Amygdala (tissue), 56 donors: Measurements from ENCODE around the gene ROBO3.
A peak's percentile ranks its signal among the peaks of the same experiment; 100 is the strongest.

Source experiments
- DNase-seq, 56 donors: peaks; one replicate each; lab custom pipeline; 2025; lab: John Stamatoyannopoulos, UW

ROBO3 gene

DNA sequence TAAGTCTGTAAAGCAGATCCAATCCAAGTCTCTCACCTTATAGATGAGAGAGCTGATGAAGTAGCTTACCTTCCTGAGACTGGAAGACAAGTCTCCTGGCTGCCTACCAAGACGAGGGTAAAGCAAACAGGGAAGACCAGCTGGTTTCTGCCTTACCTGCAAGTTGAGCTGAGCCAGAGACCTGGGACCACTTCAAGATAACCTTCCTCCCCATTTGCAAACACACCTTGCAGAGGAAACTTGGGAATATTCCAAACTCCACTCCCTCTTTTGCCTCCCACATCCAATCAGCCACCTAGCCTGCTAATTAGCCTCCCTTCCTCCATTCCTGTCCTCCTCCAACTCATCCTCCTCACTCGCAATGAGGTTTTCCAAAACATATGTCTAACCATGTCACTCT, 23.4 kb upstream of the ROBO3 start:
- no peak for DNase-seq

DNA sequence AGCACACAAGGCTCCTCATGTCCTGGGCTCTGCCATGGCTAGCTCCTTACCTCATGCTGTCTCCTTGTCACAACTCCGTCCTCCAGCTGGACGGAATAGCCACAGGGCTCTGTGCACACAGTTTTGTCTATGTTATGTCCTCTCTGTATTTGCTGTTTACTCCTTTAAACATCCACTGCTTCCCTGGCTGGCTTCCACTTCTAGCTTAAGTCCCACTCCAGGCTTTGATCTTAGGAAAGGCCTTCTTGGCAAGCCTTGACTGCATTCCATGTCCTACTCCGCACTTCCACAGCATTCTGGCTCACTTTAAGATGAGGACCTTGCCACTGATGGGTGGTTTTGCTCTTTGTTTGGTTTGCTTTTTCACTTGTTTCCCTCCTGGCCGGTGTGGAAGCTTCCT, 22.9 kb upstream of the ROBO3 start:
- no peak for DNase-seq

DNA sequence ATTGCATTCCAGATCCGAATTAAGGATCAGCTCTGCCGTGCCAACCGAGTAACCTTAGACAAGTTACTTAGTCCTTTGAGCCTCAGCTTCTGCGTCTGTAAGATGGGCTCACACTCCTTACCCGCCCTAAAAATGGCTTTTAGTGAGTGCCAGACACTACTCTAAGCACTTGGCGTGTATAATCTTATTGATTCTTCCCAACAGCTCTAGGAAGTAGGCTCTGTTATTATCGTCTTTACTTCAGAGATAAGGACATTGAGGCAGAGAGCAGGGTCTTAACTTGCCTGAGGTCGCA, 21.7 kb upstream of the ROBO3 start:
- no peak for DNase-seq

DNA sequence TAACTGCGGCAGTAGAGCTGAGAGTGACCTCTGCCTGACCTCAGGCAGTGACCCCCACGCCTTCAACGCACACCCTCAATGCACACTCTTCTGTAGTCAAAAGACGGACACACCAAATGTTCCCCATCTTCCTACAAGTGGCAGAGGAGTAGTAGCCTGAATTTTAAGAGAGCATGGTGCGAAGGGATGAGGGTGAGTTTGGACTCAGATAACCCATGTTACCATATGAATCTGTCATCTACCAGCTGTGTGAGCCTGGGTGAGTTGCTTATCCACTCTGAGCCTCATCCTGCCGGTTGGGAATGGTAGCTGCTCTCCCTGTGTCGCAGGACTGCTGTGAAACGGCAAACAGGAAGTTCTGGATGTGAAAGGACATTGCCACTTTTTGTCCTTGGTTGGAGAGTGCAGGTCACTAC, 20.6 kb upstream of the ROBO3 start:
- no peak for DNase-seq

DNA sequence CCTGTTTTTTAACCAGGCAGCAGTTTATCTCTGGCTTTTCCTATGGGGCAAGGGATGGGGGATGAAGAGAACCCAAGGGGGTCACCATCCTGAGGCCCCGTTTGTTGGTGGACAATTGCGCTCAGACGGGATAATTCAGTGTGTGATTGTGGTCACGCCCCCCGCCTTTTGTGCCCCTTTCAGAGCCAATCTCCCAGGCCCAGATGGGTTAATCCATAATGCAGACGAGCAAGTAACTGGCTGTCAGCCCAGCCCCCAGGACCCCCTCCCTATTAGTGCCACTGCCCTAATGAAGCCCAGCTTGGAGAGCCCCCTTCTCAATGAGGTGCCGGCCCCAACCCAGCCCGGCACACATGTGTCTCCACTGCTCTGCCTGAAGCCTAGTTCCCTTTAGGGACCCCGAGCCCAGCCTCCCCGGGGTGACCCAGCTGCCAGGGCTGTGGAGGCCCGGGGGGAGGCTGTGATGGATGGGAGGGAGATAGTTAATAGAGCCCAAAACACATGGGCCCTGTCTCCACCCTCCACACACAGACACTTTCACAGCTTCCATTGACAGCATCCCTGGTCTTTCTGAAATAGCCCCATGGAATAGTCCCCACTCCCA, 19.1 kb upstream of the ROBO3 start:
- DNase-seq: no peak

DNA sequence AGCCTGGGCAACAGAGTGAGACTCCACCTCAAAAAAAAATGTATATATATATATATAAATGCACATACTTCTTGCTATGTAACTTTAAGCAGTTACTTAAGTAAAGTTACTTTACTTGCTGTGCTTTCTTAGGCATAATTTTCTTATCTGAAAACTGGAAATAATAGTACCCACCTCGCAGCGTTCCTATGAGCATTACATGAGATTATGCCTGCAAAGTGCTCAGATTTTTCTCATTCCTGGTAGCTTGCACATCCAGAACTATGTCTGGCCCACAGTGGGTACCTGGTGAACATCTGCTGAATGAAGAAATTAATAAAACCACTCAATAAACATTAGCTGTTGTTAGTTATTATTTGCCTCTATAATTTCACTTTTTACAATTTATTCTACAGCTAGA, 6.1 kb upstream of the ROBO3 start:
- DNase-seq: no peak

DNA sequence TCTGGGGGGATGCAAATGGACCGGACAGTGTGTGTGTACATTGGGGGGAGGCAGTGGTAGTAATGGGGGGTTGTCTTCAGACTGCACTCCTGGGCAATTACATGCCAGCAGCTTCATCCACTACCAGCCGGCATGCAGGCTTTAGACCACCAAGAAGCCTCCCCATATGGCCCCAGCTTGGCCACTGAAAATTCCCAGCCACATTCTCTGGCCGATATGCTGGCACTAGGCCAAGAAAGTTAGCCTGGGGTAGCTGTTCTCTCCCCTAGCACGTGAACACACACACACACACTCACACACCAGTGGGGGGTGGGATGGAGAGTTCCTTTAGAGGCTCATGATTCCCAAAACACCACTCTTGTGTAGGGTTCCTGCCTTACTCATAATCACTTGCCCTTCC, 3.6 kb upstream of the ROBO3 start:
- DNase-seq: no peak

DNA sequence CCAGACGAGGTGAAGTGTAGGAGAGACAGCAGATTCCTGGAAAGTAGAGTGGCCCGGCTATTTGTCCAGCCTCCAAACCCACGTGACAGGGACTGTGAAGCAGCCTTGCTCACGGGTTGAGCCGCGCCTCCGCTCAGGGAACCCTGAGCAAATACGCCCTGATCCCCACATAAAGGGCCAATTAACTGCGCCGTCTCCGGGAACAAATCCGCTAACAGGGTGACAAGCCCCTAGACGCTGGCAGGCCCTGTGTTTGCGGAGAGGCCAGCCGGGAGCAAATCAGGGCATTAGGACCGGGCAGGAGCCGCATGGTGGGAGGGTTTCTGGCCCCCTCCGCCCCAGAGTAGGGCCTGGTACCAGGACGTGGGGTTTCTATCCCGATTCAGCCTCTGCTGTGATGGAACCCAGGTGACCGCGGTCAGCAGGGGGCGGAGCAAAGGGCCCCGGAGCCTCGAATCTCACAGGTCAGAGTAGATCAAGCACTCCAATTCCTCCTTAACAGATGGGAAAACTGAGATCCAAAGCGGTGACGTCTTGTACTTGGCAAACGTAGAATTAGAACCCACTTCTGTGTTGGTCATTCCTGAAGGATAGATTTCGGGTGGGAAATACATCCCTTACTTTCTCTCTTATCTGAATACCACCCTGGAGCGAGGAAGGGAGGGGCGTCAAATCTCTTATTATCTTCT, 2.0 kb upstream of the ROBO3 start:
- DNase-seq: peak in 18 of 56 donors; percentile 15 to 55 (median 34)

DNA sequence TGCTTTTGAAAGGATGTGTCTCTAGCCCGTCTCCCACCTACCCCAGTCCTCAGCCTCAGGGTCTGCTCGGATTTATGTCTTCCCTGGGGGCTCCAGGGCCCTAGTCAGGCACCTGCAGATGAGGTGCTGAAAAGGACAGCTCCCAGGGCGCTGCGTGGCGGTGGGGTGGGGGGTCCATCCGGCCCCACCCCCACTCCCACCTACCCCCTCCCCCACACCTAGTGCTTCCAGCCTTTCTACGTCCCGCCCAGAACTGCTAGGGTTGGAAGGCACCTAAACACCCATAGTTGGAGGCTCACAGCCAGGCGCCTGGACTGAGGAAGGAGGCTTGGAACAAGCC, 1.4 kb upstream of the ROBO3 start:
- DNase-seq: no peak

DNA sequence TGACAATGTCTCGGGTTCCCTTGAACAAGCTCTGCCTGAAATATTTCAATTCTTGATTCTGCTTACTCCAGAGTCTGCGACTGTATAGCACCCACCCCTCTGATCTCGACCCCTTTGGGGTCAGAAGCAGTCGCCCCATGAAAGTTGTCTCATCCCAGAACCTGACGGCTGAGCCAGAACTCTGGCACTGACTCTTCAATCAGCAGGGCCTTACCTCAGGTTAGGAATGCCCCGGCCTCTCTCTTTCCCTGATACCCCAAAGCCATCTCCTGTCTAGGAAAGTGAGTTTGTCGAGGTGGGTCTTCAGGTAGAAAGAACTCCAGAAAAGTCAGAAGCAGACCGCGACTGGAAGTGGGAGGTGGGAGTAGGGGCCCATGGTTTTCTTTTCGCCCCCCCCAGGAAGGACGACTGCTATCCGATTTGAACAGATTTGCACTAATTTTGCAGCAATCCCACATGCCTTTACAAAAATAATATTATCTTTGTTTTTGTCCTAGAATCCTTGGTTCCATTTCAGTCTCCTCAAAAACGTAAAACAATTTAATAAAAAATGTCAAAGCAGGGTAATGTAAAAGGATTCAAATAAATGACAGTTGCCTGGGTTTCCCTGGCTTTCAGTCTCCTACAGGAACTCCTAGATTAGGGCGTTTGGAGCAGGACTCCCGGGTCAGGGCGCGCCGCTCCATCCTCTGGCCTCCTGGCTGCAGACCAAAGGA, 898 bp upstream of the ROBO3 start:
- no peak for DNase-seq

DNA sequence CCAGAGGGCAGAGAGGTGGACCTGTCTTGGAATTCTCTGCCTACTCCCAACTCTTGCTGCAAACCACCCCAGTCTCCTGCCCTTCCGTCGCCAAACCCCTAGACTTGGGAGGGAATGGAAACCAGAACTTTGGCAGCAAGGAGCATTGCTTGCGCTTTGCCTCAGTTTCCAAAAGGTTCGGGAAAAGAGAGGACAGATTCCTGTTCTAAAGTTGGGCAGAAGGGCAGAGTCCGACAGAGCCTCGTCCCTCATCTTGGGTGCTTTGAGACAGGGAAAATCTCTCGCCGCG, 396 bp upstream of the ROBO3 start:
- DNase-seq: no peak

DNA sequence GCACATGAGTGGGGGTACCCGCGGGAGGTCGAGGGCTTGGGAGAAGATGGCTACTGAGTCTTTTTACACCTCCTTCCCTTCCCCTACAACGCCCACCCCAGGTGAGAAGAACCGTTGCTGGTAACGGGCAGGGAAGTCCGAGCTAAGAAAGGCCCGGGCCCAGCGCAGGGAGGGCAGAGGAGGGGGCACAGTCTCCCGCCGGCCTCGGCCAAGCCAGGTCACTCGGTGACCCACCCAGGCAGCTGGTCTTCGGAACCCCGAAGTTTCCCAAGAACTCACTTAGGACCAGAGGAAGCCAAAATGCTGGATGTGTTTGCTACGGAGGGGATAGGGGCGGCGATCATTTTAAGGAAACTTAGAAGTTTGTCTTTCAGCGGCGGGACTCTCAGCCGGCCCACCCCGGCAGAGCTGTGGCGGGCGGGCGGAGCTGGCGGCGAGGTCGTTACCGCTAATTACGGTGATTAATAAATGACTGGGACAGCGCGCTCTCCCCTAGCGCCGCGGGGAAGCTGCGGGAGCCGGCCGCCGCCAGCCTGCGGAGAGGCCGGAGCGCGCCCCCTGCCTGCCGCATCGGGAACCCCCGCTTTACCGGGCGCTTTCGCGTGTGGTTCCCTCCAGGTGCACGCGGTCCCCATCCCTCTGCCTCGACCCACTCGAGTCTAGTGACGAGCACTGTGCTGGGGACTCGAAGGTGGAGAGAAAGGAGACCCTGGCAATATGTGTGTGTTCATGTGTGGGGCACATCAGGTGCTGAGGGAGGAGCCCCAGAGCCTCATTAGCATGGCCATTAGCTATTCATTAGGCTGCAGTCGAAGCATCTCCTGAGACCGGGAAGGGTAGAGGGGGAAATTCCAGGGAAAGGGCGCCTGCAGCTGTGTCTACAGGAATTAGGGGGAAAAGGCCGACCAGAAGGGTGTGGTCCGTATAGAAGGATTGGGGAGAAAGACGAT, 945 bp downstream of the ROBO3 start:
- peak in 12 of 56 donors; percentile 9 to 57 (median 17) for DNase-seq

DNA sequence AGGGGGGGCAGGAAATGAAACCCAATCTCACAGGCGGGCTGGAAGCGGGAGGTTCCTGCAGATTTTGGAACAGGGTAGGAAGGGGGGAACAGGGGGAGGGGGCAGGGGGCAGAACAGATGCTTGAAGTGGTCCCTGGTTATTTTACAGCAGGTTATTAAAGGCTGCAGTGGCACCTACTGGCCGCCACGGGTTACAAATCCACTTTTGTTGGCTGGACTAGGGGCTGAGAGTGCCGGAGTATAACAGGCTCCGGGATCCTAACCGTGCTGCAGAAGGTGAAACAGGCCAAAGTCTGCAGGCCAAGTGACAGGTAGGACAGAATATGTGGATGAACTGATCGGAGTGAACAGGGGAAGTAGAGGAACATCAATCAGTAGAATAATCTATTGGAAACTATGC, 2.5 kb downstream of the ROBO3 start:
- peak in 3 of 56 donors; percentile 14 to 28 (median 26) for DNase-seq

DNA sequence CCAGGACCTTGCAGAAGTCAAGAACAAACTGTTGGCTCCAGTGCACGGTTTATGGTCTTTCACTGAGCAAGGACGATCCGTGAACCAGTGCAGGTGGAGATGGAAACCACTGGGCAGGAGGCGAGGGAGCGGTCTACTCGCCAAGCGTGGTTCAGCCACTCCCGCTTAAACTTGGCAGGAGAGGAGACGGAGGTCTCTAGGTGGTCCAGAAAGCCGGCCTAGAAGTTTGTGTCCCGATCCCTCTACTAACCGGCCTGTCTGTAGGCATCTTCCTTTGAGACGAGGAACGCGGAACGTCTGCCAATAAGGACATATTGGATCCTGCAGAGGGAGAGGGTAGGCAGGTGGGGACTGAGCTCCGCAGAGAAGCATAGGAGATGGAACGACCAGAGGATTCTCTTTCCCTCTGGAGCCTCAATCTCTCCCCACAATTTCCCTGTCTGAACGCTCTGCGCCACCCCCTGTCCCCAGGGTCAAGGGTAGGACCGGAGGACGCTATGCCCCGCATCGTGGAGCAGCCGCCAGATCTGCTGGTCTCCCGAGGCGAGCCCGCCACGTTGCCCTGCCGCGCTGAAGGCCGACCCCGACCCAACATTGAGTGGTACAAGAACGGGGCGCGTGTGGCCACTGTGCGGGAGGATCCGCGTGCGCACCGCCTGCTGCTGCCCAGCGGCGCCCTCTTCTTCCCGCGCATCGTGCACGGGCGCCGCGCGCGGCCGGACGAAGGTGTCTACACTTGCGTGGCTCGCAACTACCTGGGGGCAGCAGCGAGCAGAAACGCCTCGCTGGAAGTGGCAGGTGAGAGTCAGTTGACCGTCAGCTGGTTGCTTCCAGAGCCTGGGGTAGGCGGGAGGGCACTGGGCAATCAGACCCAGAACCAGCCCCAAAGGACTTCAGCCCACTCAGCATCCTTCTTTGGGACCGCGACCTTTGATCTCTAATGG, 3.4 kb downstream of the ROBO3 start:
- no peak for DNase-seq

DNA sequence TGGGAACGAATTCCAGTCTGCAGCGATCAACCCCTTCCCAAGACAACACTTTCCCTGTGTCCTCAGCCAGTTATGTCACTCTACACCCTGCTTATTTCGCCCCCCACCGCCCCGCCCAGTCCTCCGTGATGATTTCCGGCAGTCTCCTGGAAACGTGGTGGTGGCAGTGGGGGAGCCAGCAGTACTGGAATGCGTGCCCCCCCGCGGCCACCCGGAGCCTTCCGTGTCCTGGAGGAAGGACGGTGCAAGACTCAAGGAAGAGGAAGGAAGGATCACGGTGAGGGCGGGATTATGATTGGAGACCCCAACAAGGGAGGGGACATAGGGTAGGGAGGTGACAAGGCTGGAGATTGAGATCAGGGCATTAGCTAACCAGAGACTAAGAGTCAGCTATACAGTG, 4.1 kb downstream of the ROBO3 start:
- no peak for DNase-seq

DNA sequence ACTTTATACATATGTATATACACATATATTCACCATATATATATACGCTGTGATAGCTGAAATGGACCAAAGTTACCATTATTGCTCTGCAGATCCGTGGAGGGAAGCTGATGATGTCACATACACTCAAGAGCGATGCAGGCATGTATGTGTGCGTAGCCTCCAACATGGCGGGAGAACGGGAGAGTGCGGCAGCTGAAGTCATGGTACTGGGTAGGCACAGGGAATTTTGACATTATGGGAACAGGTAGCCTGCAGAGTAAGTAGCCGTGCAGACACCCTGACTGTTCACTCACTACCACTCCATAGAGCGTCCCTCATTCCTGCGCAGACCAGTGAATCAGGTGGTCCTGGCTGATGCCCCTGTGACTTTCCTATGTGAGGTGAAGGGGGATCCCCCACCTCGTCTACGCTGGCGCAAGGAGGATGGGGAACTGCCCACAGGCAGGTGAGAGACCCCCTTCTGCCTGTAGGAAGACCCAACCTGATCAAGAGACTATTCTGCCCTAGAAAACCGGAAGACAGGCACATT, 4.7 kb downstream of the ROBO3 start:
- DNase-seq: no peak

DNA sequence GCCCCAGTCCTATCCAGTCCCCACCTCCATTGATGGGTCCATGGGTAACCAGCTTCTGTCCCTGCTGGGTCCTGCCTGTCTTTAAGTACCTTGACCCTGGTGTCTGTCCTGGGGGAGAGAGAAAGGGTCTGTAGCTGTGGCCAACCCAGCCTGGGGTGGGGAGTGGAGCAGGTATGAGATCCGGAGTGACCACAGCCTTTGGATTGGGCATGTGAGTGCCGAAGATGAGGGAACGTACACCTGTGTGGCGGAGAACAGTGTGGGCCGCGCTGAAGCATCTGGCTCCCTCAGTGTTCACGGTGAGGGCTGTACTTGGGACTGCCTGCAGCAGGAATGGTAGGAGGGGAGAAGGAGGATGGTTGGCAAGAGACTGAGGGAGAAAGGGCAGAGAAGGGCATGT, 5.2 kb downstream of the ROBO3 start:
- DNase-seq: no peak

DNA sequence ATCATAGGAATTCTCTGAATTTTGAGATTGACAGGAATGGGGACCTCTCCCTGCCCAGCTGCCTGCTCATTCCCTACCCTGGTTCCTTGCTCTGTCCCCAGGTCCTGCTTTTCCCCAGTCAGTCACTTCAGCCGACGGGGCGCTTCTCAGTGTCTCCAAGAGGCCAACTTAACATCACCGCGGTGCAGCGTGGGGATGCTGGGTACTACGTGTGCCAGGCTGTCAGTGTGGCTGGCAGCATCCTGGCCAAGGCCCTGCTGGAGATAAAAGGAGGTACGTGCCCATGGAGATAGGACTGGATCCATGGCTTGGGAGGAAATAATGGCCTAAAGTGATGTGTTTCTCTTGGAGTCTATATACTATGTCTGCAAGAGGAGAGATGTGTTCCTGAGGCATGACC, 7.0 kb downstream of the ROBO3 start:
- DNase-seq: no peak

DNA sequence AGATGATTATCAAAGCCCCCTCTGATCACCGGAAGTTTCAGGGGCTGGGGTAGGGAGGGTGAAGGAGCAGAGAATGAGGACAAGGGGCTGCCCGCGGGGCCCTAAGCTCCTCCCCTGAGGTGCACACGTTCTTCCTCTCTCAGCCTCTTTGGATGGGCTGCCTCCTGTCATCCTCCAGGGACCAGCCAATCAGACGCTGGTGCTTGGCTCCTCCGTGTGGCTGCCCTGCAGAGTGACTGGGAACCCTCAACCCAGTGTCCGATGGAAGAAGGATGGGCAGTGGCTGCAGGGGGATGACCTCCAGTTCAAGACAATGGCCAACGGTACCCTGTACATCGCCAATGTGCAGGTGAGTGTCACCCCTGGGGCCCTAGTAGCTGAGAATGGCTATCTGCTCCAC, 7.5 kb downstream of the ROBO3 start:
- DNase-seq: no peak

DNA sequence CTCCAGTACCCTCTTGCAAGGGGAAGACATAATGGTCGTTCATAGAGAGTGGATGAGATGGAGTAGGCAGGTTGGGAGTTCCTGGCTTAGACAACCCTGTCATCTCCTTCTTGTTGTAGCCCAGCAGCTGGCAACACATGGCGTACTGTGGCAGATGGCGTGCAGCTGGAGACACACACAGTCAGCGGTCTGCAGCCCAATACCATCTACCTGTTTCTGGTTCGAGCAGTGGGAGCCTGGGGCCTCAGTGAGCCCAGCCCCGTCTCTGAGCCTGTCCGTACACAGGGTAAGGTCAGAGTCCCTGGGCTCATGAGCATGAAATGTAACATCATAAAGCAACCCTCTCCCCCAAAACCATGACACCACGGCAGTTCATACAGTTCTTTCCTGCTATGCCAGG, 8.7 kb downstream of the ROBO3 start:
- no peak for DNase-seq
